PC-3 (cell line): ENCODE results near the gene SH3RF3.

Source experiments
- CTCF ChIP-seq: fragments of 300-600 bp; sonication (generic); conservative IDR thresholded peaks from 2 replicates; pipeline ENCODE4 v1.5.1; 2017; ENCODE audit warnings: antibody characterized with exemption, low read depth, mild to moderate bottlenecking, low read length
- EZH2 ChIP-seq: fragments of 300-600 bp; sonication (generic); IDR thresholded peaks from one replicate; pipeline ENCODE4 v1.6.1; 2017; ENCODE audit warnings: antibody characterized with exemption, mild to moderate bottlenecking, low read length; ENCODE audit not compliant: unreplicated experiment
- EZH2phosphoT487 ChIP-seq: fragments of 300-600 bp; sonication (generic); IDR thresholded peaks from 2 replicates; pipeline ENCODE4 v1.6.1; 2018; ENCODE audit warnings: mild to moderate bottlenecking, antibody characterized with exemption, low read length, borderline replicate concordance

GRCh38 chr2:109144271-109144670 lies 15.3 kb downstream of the SH3RF3 start:
- no peak for TF ChIP-seq CTCF
- TF ChIP-seq EZH2: no peak
- TF ChIP-seq EZH2phosphoT487: no peak
